HG02884 (cell line): ENCODE measurements around the gene RASGRP1.
"Not testable (repeated sequence)": the region's sequence is repeated elsewhere in the genome, so short reads cannot be mapped to it uniquely, and the experiment has no call there.

Source experiments
- ATAC-seq: cut with Tn5 transposase; IDR thresholded peaks from one replicate; pipeline ENCODE4 v1.9.1; 2021; ENCODE audit warnings: mild to moderate bottlenecking, moderate library complexity; ENCODE audit not compliant: unreplicated experiment

The RASGRP1 gene

DNA sequence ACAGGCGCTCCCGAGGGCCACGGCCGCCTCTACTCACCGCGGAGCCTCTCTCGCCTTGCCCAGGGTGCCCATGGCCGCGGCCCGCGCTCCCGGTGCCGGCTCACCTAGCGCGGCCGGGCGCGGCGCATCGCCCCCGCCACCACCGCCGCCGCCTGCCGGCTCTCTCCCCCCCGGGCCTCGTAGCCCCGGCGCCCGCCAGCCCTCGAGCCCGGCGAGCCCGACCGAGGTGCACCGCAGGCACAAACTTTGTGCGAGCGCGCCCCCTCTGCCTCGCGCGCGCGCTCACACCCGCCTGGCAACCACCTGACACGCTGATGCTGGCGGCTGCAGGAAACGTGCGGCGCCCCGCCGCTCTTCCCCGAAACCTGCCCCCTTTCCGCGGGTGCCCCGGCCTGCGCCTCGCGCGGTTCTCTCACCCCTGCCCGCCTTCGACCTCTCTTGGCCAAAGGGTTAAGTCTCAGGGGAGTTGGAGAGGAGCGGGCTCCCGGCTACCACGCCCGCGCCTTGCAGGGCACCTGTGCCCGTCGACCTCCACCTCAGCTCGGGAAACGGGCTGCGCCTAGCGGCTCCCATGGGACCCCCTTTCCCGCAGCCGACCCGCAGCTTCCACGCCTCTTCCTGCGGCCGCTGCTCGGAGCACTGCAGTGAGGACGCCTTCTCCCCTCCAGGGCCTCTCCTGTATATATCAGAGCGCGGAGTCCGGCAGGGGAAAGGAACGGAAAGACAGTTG, at the start of gene RASGRP1:
RASGRP1 (minus strand) TSS at position 258 of the 730 bp plus-strand sequence; CDS start at position 72, 186 bp downstream.
- ATAC-seq: peak; percentile 41

DNA sequence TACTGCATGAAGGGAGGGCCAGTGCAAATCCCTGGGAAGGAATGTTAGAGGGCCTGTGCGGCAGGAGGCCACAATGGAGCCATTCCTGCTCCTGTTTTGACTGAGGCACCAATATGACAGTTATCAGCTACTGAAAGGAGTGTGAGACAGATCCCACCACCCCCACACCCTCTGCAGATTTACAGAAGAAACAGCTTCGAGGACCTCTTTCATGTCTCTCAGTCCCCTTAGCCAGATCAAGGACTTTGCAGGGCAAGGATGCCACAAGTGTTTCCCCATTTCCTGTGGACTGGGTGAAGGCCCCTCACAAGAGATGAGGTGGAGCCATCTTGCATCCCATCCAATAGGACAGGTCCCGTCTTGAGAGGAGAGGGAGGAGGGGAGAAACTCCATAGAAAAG, 48.5 kb upstream of the RASGRP1 start:
- no peak for ATAC-seq

DNA sequence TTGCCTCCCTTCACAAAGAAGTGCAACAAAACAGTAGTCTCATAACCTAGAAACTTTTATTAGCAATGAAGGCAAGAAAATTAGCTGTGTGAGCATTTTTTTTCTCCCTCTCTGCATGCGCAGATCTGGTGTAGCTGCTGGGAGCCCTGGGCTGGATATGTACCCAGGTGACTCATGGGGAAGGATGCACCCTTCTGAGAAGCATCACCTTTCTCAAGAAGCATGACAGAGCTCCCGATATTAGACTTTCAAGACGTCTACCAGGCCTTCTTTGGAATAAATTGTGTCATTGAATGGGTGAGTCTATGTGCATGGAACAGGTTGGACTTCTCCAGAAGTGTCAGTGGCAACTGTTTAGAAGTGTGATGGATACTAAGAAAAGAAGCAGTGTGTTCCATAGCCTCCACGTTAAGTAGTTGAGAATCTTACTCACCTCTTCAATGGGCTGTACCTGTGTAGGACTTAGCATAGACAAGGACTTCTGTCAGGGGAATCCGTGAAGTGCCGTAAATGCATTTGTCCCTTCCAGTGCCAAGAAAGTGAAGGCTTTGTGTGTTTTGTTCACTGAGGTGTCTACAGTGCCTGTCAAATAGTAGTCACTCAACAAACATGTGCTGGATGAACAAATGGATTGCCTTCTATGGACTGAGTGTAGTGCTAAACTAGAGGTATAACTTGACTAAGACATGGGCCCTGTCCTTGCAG, 47.7 kb upstream of the RASGRP1 start:
- no peak for ATAC-seq

DNA sequence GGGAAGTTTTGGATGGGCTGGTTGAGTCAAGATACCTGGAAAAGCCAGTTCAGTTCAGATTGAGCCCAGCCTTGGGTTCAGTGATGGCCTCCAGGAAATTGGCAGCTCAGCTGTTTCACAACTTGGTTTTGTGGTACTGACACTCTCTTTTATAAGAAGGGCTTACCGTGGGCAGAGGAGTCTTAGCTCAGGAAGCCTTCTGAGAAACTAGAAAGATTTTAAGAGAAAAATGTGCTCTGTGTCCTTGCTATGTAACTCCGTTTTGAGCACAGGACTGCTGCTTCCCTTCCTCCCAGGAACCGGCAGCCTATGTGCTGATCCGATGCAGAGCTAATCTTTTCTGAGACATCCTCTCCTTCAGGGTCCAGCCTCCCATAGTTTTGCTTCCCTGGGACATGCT, 46.6 kb upstream of the RASGRP1 start:
- no peak for ATAC-seq

DNA sequence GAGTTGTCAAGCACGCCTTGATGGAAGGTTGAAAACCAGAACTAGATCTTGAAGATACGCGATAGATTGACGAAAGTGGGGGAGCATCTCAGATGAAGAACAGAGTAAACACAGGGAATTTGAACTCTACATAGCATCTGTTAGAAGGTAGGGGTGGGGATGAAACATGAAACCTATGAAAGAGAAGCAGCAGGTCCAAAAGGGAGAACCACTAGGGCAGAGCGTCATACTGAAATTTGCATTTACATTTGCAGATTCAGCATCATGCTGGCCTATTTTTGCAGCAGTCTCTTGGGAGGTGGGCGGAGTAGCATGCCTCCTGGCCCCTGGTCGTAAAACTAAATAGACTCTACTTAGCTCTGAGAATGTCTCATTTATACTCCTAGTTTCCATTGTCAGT, 46.1 kb upstream of the RASGRP1 start:
- ATAC-seq: no peak

GRCh38 chr15:38609097-38609738, 44.6 kb upstream of the RASGRP1 start:
- no peak for ATAC-seq

DNA sequence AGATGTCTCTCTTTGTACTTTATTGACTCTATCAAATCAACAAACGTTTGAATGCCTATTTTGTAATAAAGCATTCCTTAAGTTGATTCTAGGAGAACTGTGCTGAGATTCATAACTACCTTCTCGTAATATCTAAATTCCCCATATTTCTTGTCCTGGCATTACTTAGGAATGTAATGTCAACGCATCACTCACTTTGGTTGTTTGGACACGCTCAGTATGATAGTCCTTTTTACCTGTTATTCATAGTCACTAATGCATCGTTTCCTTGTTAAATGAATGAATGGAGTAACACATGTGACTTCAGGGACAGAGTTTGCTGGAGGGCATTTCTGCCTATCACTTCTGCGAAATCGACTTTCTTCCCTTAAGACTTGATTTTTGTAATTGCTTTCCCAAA, 44.1 kb upstream of the RASGRP1 start:
- ATAC-seq: no peak

GRCh38 chr15:38605744-38606143, 41.1 kb upstream of the RASGRP1 start:
- no peak for ATAC-seq

DNA sequence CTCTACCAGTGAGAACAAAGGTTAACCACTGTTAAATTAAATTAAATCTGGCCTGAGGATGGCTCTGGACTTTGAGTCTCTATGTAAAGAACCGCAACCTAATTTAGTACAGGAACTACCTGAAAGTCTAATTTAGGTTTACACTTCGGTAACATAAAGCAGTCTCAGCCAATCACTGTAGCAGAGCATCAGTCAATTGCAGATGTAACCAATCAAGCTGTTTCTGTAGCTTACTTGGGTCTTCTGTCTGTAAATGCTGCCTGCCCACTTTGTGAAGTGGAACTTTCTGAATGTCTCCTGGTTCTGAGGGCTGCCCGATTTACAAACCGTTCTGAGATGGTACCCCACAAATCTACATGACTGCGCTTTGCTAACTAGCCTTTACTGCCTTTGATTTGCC, 39.1 kb upstream of the RASGRP1 start:
- ATAC-seq: no peak

GRCh38 chr15:38602910-38603670, 38.5 kb upstream of the RASGRP1 start:
- ATAC-seq: no peak

DNA sequence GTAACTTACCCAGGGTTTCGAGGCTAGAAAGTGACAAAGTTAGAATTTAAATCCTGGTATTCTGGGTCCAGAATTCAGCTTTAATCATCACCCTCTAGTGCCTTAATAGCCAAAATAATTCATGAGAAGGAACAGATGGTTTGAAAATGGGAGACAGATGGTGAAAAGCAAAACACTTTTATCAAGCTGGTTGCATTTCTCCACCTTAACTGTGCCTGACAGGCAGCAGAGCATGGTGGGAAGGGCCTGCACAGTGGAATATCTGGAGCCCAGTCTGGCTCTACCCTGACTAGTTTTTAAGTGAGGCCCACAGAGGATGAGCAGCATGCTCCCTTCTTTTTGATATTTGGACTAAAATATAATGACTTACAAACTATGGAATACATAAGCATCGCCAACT, 35.6 kb upstream of the RASGRP1 start:
- ATAC-seq: no peak

GRCh38 chr15:38598749-38599148, 34.1 kb upstream of the RASGRP1 start:
- no peak for ATAC-seq

DNA sequence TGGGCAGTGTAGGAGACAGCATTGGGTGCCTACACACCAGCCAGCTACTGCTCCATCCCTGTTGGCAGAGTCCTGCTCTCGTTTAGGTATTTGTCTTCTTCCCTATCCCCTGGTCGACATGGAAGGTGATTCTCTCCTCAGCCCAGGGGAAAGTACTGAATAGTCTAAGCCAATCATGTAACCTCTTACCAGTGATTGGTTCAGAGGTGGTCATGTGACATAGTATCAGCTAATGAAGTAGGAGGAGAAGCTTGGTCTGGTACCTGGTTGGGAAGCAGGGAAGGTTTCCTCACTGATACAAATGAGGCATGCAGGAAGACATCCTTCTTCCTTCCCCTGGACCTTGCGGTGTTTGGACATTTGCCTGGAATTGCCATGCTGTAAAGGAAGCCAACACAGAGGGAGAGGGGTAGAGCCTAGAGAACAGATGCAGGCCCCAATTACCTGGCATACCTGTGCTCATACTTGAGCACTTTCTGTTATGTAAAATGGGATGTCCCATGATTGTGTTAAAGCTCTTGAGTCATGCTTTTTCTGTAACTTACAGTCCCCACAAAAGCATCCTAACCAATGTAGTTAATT, 32.7 kb upstream of the RASGRP1 start:
- no peak for ATAC-seq

DNA sequence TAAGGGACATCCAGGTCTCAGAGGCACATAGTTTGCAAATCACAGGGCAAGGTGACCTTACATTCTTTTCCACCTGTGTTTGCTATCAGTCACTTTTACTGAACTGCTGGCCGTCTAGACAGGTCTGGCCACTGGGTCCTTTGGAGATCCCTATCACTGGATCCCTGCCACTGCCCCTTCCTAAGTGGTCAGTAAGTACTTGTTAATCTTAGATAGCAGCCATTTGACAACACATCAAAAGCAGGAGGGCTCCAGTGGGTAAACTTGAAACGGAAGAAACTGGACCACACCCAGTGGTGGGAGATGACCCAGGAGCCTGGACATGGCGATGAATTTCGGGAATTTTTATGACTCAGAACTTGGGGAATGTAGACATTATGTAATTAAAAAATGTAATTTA, 28.9 kb upstream of the RASGRP1 start:
- ATAC-seq: no peak

GRCh38 chr15:38589502-38589901, 24.9 kb upstream of the RASGRP1 start:
- no peak for ATAC-seq

- no peak for ATAC-seq
These were observed 24.1 kb upstream of the RASGRP1 start for GRCh38 chr15:38588672-38589071.

DNA sequence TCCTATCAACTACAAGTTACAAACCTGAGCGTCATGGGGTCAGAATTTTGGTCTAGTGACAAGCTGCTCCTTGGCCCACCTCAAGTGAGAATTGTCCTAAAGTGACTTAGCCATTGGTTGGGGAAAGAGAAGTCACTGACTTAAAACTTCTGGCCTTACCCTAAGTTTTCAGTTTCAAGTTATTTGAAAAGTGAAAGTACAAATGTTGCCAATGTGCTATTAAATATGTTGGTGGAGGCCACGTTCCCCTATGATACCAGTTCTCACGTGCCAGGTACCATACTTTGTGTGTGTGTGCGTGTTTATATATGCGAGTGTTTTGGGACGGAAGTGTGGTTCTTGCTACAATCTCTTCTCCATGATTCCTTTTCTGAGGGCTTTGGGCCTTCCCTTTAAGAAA, 22.6 kb upstream of the RASGRP1 start:
- no peak for ATAC-seq

DNA sequence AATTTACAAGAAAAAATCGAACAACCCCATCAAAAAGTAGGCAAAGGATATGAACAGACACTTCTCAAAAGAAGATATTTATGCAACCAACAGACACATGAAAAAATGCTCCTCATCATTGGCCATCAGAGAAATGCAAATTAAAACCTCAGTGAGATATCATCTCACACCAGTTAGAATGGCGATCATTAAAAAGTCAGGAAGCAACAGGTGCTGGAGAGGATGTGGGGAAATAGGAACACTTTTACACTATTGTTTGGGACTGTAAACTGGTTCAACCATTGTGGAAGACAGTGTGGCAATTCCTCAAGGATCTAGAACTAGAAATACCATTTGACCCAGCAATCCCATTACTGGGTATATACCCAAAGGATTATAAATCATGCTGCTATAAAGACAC, 21.4 kb upstream of the RASGRP1 start:
- ATAC-seq: not testable (repeated sequence)

GRCh38 chr15:38578626-38579025, 14.0 kb upstream of the RASGRP1 start:
- no peak for ATAC-seq

- ATAC-seq: no peak
These were observed 12.9 kb upstream of the RASGRP1 start for GRCh38 chr15:38577424-38577987.

DNA sequence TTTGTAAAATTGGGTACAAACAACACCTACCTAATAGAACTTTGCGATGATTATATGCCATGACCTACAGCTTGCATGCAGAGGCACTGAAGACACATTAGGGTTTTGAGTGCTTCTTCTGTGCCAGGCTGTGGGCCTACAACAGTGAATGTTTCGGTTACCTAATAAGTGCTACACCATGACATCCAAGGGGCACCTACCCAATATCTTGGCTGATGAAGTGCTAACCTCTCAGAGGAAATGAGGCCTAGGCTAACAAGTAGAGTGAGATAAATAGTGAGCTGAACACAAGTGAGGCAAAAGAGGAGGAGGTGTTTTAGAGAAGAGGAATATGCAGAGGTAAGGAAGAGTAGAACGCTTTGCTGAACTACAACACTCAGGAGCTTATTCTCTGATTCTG, 12.2 kb upstream of the RASGRP1 start:
- no peak for ATAC-seq
